ENCODE results near the gene AMBP. TPM values are rescaled to one million over a fixed set of nuclear protein-coding genes. Genes with fewer than 3 reads are reported as not detected.
A peak's percentile ranks its signal among the peaks of the same experiment; 100 is the strongest.

AMBP gene
- total RNA-seq, 6 experiments from 2014 or later: 2,202 to 7,072 (median 5,221) TPM

- Histone ChIP-seq H3K36me3 (no peaks in the 10 kb centered on the region), H3K27me3 (no peaks in the 10 kb centered on the region), H3K4me1 (peaks cover 0 to 39% (median 13%) of the 10 kb centered on the region in 4 donors), H3K4me3 (no peak overlapping the region), H3K27ac (no peak overlapping the region), H3K9me3 (no peaks in the 10 kb centered on the region)
- ATAC-seq (no peak), DNase-seq (no peak)
- intact Hi-C loops (cut with DNase I): no loop called here
- TF ChIP-seq POLR2A (IDR thresholded peaks at IDR 0.05): no peak
- WGBS (ENCODE audit: insufficient coverage, low coverage, low lambda C conversion rate, missing lambda C conversion rate): 45% methylated on average over 4 of the region's 4 CpGs
Measured at GRCh38 chr9:114120192-114121014, 42.3 kb upstream of the AMBP start.

- no peaks in the 10 kb centered on the region for H3K9me3 ChIP-seq
- ATAC-seq: no peak
- DNase-seq: no peak
- intact Hi-C loops (cut with DNase I): loop anchor here in 1 of 2 donors (10.0 kb wide), 1 partner anchor 155 kb away; no protein-coding TSS in a partner anchor
- no peaks in the 10 kb centered on the region for H3K27me3 ChIP-seq
- 23% methylated on average over 4 of the region's 9 CpGs for WGBS (ENCODE audit: insufficient coverage, low coverage, low lambda C conversion rate, missing lambda C conversion rate)
- no peaks in the 10 kb centered on the region for H3K36me3 ChIP-seq
- H3K4me1 ChIP-seq: peaks cover 0 to 39% (median 13%) of the 10 kb centered on the region in 4 donors
- H3K4me3 ChIP-seq: no peak overlapping the region
- H3K27ac ChIP-seq: no peak overlapping the region
- no peak for TF ChIP-seq POLR2A (IDR thresholded peaks at IDR 0.05)
- TF ChIP-seq CTCF (IDR thresholded peaks at IDR 0.05): no peak
Measured at GRCh38 chr9:114119242-114120191, 41.4 kb upstream of the AMBP start.

DNA sequence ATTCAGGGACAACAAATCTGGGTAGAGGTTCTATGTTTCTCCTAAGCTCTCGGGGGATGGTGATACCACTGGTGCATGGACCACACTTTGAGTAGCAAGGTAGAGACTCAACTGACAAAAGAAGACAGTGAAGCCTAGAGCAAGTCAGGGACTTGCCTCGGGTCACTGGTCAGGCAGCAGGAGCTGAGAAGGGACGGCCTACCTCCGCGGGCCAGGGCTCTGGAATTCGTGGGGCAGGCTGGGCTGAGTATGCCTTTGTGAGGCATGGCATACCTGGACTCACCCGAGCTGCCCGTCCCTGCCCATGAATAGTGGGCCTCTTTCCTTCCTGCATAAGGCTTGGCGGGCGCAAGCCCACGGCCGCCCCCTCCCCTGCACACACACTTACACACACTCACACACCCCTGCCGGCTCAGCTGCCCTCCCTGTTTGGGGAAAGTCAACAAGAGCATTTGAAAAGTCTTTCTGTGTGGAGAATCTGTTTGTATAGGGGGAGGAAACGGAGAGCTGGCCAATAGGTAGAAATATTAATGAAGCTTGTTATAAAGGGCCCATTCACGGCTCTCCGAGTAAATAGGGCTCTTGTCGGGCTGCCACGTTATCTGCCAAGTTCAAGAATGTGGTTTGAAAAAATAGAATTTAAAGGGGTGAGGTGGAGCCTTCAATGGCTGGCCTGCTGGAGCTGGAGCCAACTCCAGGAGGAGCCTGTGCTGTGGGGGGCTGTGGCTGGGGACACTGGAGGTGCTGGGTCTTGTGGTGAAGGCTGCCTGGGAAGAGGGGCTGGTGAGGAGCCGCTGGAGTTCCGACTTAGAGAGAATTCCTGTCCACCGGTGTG is 40.1 kb upstream of the AMBP start:
- no peak for TF ChIP-seq CTCF (IDR thresholded peaks at IDR 0.05)
- TF ChIP-seq POLR2A (IDR thresholded peaks at IDR 0.05): no peak
- Histone ChIP-seq H3K27me3 (no peaks in the 10 kb centered on the region), H3K36me3 (no peaks in the 10 kb centered on the region), H3K9me3 (no peaks in the 10 kb centered on the region), H3K4me3 (no peak overlapping the region), H3K27ac (peak overlapping the region in 1 of 3 donors; percentile 39), H3K4me1 (peaks cover 0 to 30% (median 13%) of the 10 kb centered on the region in 4 donors)
- 33% methylated on average over 10 of the region's 21 CpGs for WGBS (ENCODE audit: insufficient coverage, low coverage, low lambda C conversion rate, missing lambda C conversion rate)
- intact Hi-C loops (cut with DNase I): loop anchor here in 1 of 2 donors (10.0 kb wide), 1 partner anchor 157 kb away; no protein-coding TSS in a partner anchor
- peak; percentile 77 to 82 (median 80) for ATAC-seq
- DNase-seq: peak in 2 of 3 donors; percentile 40 to 60

- H3K27ac ChIP-seq: peak overlapping the region in 1 of 3 donors; percentile 39
- no peak overlapping the region for H3K4me3 ChIP-seq
- no peaks in the 10 kb centered on the region for H3K9me3 ChIP-seq
- H3K27me3 ChIP-seq: no peaks in the 10 kb centered on the region
- intact Hi-C loops (cut with DNase I): loop anchor here in 1 of 2 donors (10.0 kb wide), 1 partner anchor 157 kb away; no protein-coding TSS in a partner anchor
- TF ChIP-seq CTCF (IDR thresholded peaks at IDR 0.05) (no peak), POLR2A (IDR thresholded peaks at IDR 0.05) (no peak)
- 40% methylated on average over 6 of the region's 7 CpGs for WGBS (ENCODE audit: insufficient coverage, low coverage, low lambda C conversion rate, missing lambda C conversion rate)
- ATAC-seq (peak; percentile 33 to 60 (median 46)), DNase-seq (no peak)
- no peaks in the 10 kb centered on the region for H3K36me3 ChIP-seq
- H3K4me1 ChIP-seq: peaks cover 0 to 25% (median 12%) of the 10 kb centered on the region in 4 donors
Measured at GRCh38 chr9:114117614-114117995, 39.5 kb upstream of the AMBP start.

Measured in right lobe of liver (tissue), 6 donors.